DOHH2 (cell line): ENCODE data around the gene CD9.
A peak's percentile ranks its signal among the peaks of the same experiment; 100 is the strongest.

Experiments
- H3F3A ChIP-seq: fragments of 200-600 bp; sonication (generic), shearing (Covaris generic); 2 replicates; pipeline ENCODE4 v1.6.0; 2016; ENCODE audit warnings: antibody characterized with exemption, mild to moderate bottlenecking; ENCODE audit not compliant: control insufficient read depth, insufficient read depth
- H3K27ac ChIP-seq: fragments of 200-600 bp; sonication (generic); 2 replicates; pipeline ENCODE4 v1.5.1; 2014; ENCODE audit warnings: low read depth, mild to moderate bottlenecking, low read length, moderate library complexity
- H3K27me3 ChIP-seq: fragments of 200-600 bp; sonication (generic); 2 replicates; pipeline ENCODE4 v1.6.1; 2014; ENCODE audit warnings: mild to moderate bottlenecking, low read length, mixed read lengths; ENCODE audit not compliant: control insufficient read depth
- H3K36me3 ChIP-seq: fragments of 200-600 bp; sonication (generic); 2 replicates; pipeline ENCODE4 v1.6.1; 2014; ENCODE audit warnings: mild to moderate bottlenecking, low read length, moderate library complexity, mixed read lengths; ENCODE audit not compliant: control insufficient read depth
- H3K4me1 ChIP-seq: fragments of 200-600 bp; sonication (generic); 2 replicates; pipeline ENCODE4 v1.6.1; 2014; ENCODE audit warnings: mild to moderate bottlenecking, low read length, mixed read lengths; ENCODE audit not compliant: control insufficient read depth
- H3K4me2 ChIP-seq: fragments of 200-600 bp; sonication (generic); 2 replicates; pipeline ENCODE4 v1.6.0; 2014; ENCODE audit warnings: mild to moderate bottlenecking, low read length, moderate library complexity
- H3K4me3 ChIP-seq: fragments of 200-600 bp; sonication (generic); 2 replicates; pipeline ENCODE4 v1.5.1; 2014; ENCODE audit warnings: mild to moderate bottlenecking, low read length, mixed read lengths
- H3K79me2 ChIP-seq: fragments of 200-600 bp; sonication (generic); 2 replicates; pipeline ENCODE4 v1.6.1; 2014; ENCODE audit warnings: mild to moderate bottlenecking, low read length, mixed read lengths; ENCODE audit not compliant: control insufficient read depth
- H3K9me2 ChIP-seq: fragments of 200-600 bp; sonication (generic); replicated peaks from 2 replicates; pipeline ENCODE4 v1.6.1; 2014; ENCODE audit warnings: mild to moderate bottlenecking, low read length, mixed read lengths; ENCODE audit not compliant: control insufficient read depth
- H3K9me3 ChIP-seq: fragments of 200-600 bp; sonication (generic); 2 replicates; pipeline ENCODE4 v1.6.1; 2014; ENCODE audit warnings: antibody characterized with exemption, low read length, mixed read lengths; ENCODE audit not compliant: control insufficient read depth, insufficient read depth
- H4K20me1 ChIP-seq: fragments of 200-600 bp; sonication (generic); 2 replicates; pipeline ENCODE4 v1.6.0; 2014; ENCODE audit warnings: low read depth, mild to moderate bottlenecking, antibody characterized with exemption, low read length, moderate library complexity; ENCODE audit not compliant: control insufficient read depth, insufficient read depth
- CTCF ChIP-seq: fragments of 200-600 bp; sonication (generic); IDR thresholded peaks from one replicate; pipeline ENCODE4 v1.5.1; 2014; ENCODE audit warnings: antibody characterized with exemption, mild to moderate bottlenecking, low read depth, low read length; ENCODE audit not compliant: poor library complexity, severe bottlenecking
- EZH2phosphoT487 ChIP-seq: fragments of 200-600 bp; sonication (generic); IDR thresholded peaks from 2 replicates; pipeline ENCODE4 v1.6.1; 2017; ENCODE audit warnings: borderline replicate concordance, mild to moderate bottlenecking, antibody characterized with exemption, low read length, moderate library complexity, mixed read lengths

The CD9 gene

GRCh38 chr12:6276956-6277620 is 76.9 kb downstream of the CD9 start:
- Histone ChIP-seq H3K4me2 (no peak overlapping the region), H3K27me3 (peaks cover 37% of the 10 kb centered on the region), H3K4me1 (peaks cover 10% of the 10 kb centered on the region), H3K79me2 (no peaks in the 10 kb centered on the region), H3K36me3 (no peaks in the 10 kb centered on the region), H3K4me3 (no peak overlapping the region), H3K9me3 (no peaks in the 10 kb centered on the region), H4K20me1 (0 out of 2 replicates have a peak, but pooled peaks cover 4% of the 10 kb centered on the region), H3K9me2 (no peaks in the 10 kb centered on the region), H3K27ac (no peak overlapping the region), H3F3A (no peaks in the 10 kb centered on the region)
- TF ChIP-seq CTCF (no peak), EZH2phosphoT487 (no peak)

- H3K36me3 ChIP-seq = no peaks in the 10 kb centered on the region
- H4K20me1 ChIP-seq = 0 out of 2 replicates have a peak, but pooled peaks cover 4% of the 10 kb centered on the region
- H3K4me3 ChIP-seq = peak overlapping the region; percentile 74
- peaks cover 10% of the 10 kb centered on the region for H3K4me1 ChIP-seq
- H3K79me2 ChIP-seq = no peaks in the 10 kb centered on the region
- peaks cover 35% of the 10 kb centered on the region for H3K27me3 ChIP-seq
- H3F3A ChIP-seq = no peaks in the 10 kb centered on the region
- TF ChIP-seq CTCF (no peak), EZH2phosphoT487 (no peak; the same call in 1 of the 2 replicates)
- peak overlapping the region; percentile 84 for H3K4me2 ChIP-seq
- no peaks in the 10 kb centered on the region for H3K9me3 ChIP-seq
- no peaks in the 10 kb centered on the region for H3K9me2 ChIP-seq
- H3K27ac ChIP-seq = no peak overlapping the region
Observed at GRCh38 chr12:6277982-6278438, 77.8 kb downstream of the CD9 start.

- Histone ChIP-seq H3K4me2 (peak overlapping the region; percentile 84), H3K9me2 (no peaks in the 10 kb centered on the region), H3K27me3 (peaks cover 33% of the 10 kb centered on the region), H4K20me1 (0 out of 2 replicates have a peak, but pooled peaks cover 4% of the 10 kb centered on the region), H3K9me3 (no peaks in the 10 kb centered on the region), H3K27ac (no peak overlapping the region), H3F3A (no peaks in the 10 kb centered on the region), H3K36me3 (no peaks in the 10 kb centered on the region), H3K79me2 (no peaks in the 10 kb centered on the region), H3K4me1 (peaks cover 10% of the 10 kb centered on the region), H3K4me3 (peak overlapping the region; percentile 74)
- TF ChIP-seq CTCF = peak; percentile 61
- no peak for TF ChIP-seq EZH2phosphoT487
Observed at GRCh38 chr12:6278439-6279255, 78.4 kb downstream of the CD9 start.
